HuH-7 (cell line): ENCODE measurements around the gene TNFSF9.

Source experiments
- DNase-seq: peaks from one replicate; pipeline ENCODE4 v3.0.0; 2011; ENCODE audit warnings: low spot score

TNFSF9 gene

GRCh38 chr19:6530386-6531162, at the start of gene TNFSF9:
Gene TNFSF9, plus strand, starts transcription at chr19:6531026. Its CDS starts 11 bp downstream, at chr19:6531037.
- DNase-seq = peak; percentile 90

- peak; percentile 62 for DNase-seq
These were observed 49.1 kb upstream of the TNFSF9 start, which contains the start of gene DENND1C for GRCh38 chr19:6481541-6482342. Gene DENND1C, minus strand, starts transcription at chr19:6481787. Its CDS starts 92 bp downstream, at chr19:6481695.

- no peak for DNase-seq
These were observed 48.5 kb upstream of the TNFSF9 start for GRCh38 chr19:6482343-6482686.

GRCh38 chr19:6483235-6483634, 47.6 kb upstream of the TNFSF9 start:
- DNase-seq = no peak

GRCh38 chr19:6484230-6484629, 46.6 kb upstream of the TNFSF9 start:
- DNase-seq = no peak

GRCh38 chr19:6484831-6485230, 46.0 kb upstream of the TNFSF9 start:
- DNase-seq = no peak

- no peak for DNase-seq
These were observed 41.4 kb upstream of the TNFSF9 start for GRCh38 chr19:6489278-6490061.

- DNase-seq = no peak
These were observed 40.7 kb upstream of the TNFSF9 start for GRCh38 chr19:6490134-6490533.

GRCh38 chr19:6491802-6492592, 38.8 kb upstream of the TNFSF9 start:
- DNase-seq = no peak

- no peak for DNase-seq
These were observed 36.3 kb upstream of the TNFSF9 start for GRCh38 chr19:6494438-6495036.

GRCh38 chr19:6495947-6496346, 34.9 kb upstream of the TNFSF9 start:
- DNase-seq = no peak

GRCh38 chr19:6498294-6499036, 32.4 kb upstream of the TNFSF9 start:
- DNase-seq = no peak

- no peak for DNase-seq
These were observed 31.6 kb upstream of the TNFSF9 start for GRCh38 chr19:6499052-6499790.

- no peak for DNase-seq
These were observed 29.7 kb upstream of the TNFSF9 start for GRCh38 chr19:6500837-6501739.

GRCh38 chr19:6501740-6502648, 28.8 kb upstream of the TNFSF9 start, which contains the start of gene TUBB4A:
Gene TUBB4A, minus strand, starts transcription at chr19:6502309. Its CDS starts 97 bp downstream, at chr19:6502212.
- peak; percentile 56 for DNase-seq

GRCh38 chr19:6503407-6504201, 27.2 kb upstream of the TNFSF9 start:
- no peak for DNase-seq
